ENCODE data around the gene RND3. TPM values are rescaled to one million over a fixed set of nuclear protein-coding genes. Genes with fewer than 3 reads are reported as not detected.

RND3 gene
- total RNA-seq, 2 experiments from 2014 or later = not detected

- Mint-ChIP-seq H3K9me3 (ENCODE audit: low read depth) (no peaks in the 10 kb centered on the region), H3K27me3 (peaks cover 58% of the 10 kb centered on the region), H3K4me1 (peaks cover 10% of the 10 kb centered on the region), H3K4me3 (no peak overlapping the region), H3K27ac (no peak overlapping the region), H3K36me3 (ENCODE audit: low read depth) (no peaks in the 10 kb centered on the region)
- ATAC-seq = no peak
- peak; percentile 4 for DNase-seq
- intact Hi-C loops (cut with DNase I, micrococcal nuclease) = loop anchor here (1.0 kb wide), 1 partner anchor 890 kb away; no protein-coding TSS in a partner anchor
- ChIA-PET CTCF (interaction anchor here (0.6 kb wide), 1 partner anchor 39 kb away, joined by 3 read pairs; no protein-coding TSS in a partner anchor), POLR2A (interaction anchor here (0.6 kb wide), 1 partner anchor 40 kb away, joined by 3 read pairs; no protein-coding TSS in a partner anchor)
Measured at GRCh38 chr2:150486539-150487484, 655 bp downstream of the RND3 start.

DNA sequence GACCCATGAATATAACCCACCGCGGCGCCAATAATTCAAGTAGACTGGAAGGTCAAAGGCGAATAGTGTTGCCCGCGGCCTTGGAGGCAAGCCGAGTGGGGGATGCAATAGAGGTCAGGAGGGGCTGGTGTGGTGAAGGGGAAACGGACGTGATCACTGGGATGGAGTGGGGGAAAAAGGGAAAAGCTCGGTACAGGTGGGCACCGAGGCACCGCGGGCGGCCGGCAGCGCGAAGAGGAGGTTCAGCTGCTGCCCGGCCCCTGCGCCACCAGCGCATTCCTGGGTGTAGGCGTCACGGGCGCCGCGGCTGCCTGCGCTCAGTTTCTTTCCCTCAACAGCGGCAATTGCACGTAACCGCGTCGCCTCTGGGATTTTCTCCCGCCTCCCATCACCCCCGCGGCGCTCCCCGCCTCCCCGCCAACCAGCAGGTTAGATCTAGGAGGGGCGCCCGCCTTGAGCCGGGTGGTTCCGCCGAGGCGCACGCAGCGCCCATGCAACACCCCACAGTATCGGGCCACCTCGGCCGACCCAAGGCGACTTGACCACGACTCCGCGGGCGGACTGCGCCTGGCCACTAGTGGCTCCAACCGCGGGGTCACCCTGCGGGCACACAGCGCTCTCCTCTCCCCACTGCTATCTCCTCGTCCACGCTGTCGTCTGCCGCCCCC, 1.5 kb downstream of the RND3 start:
- Mint-ChIP-seq H3K27me3 (peaks cover 58% of the 10 kb centered on the region), H3K4me1 (peaks cover 10% of the 10 kb centered on the region), H3K27ac (no peak overlapping the region), H3K9me3 (ENCODE audit: low read depth) (no peaks in the 10 kb centered on the region), H3K36me3 (ENCODE audit: low read depth) (no peaks in the 10 kb centered on the region), H3K4me3 (no peak overlapping the region)
- ChIA-PET CTCF (interaction anchor here (0.6 kb wide), 2 partner anchors 40 to 436 kb away, joined by 3 read pairs; no protein-coding TSS in a partner anchor), POLR2A (no interaction called here)
- intact Hi-C loops (cut with DNase I, micrococcal nuclease) = no loop called here
- no peak for ATAC-seq
- peak; percentile 9 for DNase-seq

DNA sequence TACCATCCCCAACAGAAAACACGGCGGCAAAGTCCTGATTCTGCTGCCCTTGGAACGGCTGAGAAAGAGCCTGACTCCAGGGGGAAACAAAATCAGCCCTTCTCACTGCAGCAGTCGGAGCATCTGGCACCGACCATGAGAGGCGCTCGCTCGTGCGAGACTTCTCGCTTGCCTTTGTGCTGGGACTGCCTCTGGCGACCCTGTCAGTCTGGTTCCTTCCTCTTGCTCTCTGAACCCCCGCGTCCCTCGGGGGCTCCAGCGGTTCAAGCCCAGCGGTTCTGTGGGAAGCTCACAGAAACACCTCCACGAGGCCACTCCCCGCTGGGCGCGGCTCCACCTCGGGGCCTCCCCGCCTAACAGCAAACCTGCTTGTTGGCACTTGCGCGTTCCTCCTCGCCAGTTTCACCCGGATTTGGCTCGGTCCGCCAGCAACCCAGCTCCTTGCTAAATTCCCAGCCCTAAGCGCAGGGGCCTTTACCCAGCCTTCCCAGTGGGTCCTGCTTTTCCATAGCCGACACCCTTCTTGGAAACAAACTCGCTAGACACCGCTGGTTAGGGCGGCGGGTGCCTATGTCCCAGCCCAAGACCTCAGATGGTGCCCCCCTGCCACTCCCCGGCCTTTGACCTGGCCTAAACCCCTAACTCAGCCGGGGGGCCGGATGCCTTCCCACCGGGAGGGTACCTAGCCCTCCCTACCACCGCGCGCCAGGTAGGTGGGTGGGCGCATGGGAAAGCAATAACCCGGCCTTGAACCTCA, 2.2 kb downstream of the RND3 start:
- H3K27ac Mint-ChIP-seq = no peak overlapping the region
- peaks cover 10% of the 10 kb centered on the region for H3K4me1 Mint-ChIP-seq
- H3K36me3 Mint-ChIP-seq (ENCODE audit: low read depth) = no peaks in the 10 kb centered on the region
- H3K4me3 Mint-ChIP-seq = no peak overlapping the region
- H3K9me3 Mint-ChIP-seq (ENCODE audit: low read depth) = no peaks in the 10 kb centered on the region
- intact Hi-C loops (cut with DNase I, micrococcal nuclease) = no loop called here
- ChIA-PET POLR2A (no interaction called here), CTCF (interaction anchor here (0.6 to 0.8 kb wide), 2 partner anchors 436 to 754 kb away, joined by 3 read pairs; no protein-coding TSS in a partner anchor)
- peak; percentile 30 for ATAC-seq
- H3K27me3 Mint-ChIP-seq = peaks cover 55% of the 10 kb centered on the region
- peak; percentile 30 for DNase-seq

DNA sequence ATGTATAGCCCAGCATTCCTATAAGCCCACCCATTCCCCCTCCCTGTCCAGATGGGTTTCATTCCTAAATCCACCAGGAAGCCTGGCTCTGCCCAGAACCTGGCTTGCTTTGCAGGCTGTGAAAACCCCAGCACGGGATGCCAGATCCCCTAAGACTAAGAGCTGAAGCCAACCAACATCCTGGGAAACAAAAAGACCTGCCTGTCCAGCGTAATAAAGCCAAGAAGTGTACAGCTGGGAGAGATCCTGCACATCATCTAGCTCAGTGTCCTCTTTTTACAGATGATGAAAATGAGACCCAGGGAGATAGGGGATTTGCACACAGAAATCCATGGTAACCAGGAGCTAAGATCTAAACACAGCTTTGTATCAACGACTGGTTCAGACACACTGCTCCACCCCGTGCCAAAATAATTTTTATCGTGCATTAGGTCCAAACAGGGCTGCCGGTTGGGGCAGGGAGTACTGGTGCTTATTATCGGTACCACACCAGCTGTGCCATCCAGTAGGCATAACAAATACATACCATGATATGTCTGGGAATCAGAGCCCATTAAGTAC, 2.9 kb downstream of the RND3 start:
- no peak for DNase-seq
- POLR2A ChIA-PET = no interaction called here
- no peaks in the 10 kb centered on the region for H3K36me3 Mint-ChIP-seq (ENCODE audit: low read depth)
- CTCF ChIA-PET = interaction anchor here (0.8 kb wide), 1 partner anchor 754 kb away, joined by 3 read pairs; no protein-coding TSS in a partner anchor
- no peak overlapping the region for H3K4me3 Mint-ChIP-seq
- no peak overlapping the region for H3K27ac Mint-ChIP-seq
- H3K9me3 Mint-ChIP-seq (ENCODE audit: low read depth) = no peaks in the 10 kb centered on the region
- no peak for ATAC-seq
- intact Hi-C loops (cut with DNase I, micrococcal nuclease) = no loop called here
- H3K4me1 Mint-ChIP-seq = peaks cover 10% of the 10 kb centered on the region
- H3K27me3 Mint-ChIP-seq = peaks cover 51% of the 10 kb centered on the region

GRCh38 chr2:150484006-150484405, 3.5 kb downstream of the RND3 start:
- Mint-ChIP-seq H3K9me3 (ENCODE audit: low read depth) (no peaks in the 10 kb centered on the region), H3K27ac (no peak overlapping the region), H3K27me3 (peaks cover 50% of the 10 kb centered on the region), H3K36me3 (ENCODE audit: low read depth) (no peaks in the 10 kb centered on the region), H3K4me1 (peaks cover 10% of the 10 kb centered on the region), H3K4me3 (no peak overlapping the region)
- intact Hi-C loops (cut with DNase I, micrococcal nuclease) = no loop called here
- DNase-seq (no peak), ATAC-seq (no peak)
- ChIA-PET CTCF (no interaction called here), POLR2A (no interaction called here)

DNA sequence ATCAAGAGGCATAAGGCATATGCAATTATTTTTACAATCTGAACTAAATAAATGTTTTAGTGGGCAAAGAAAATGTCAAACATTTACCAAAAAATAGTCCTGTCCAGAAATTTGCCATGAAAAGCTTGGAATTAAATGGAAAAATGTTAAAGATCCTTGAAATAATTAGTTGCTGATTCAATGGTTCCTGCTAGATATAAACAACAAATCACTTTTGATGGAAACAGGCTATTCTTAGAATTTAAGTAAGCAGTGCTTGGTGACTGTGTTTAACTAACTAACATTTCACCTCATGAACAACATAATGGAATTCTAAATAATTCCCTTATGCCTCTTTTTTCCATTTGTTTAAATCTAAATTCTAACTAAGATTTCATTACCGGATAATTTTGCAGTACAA, 3.9 kb downstream of the RND3 start:
- Mint-ChIP-seq H3K9me3 (ENCODE audit: low read depth) (no peaks in the 10 kb centered on the region), H3K4me3 (no peak overlapping the region), H3K27me3 (peaks cover 48% of the 10 kb centered on the region), H3K36me3 (ENCODE audit: low read depth) (no peaks in the 10 kb centered on the region), H3K27ac (no peak overlapping the region), H3K4me1 (peaks cover 10% of the 10 kb centered on the region)
- DNase-seq = no peak
- intact Hi-C loops (cut with DNase I, micrococcal nuclease) = no loop called here
- ChIA-PET CTCF (no interaction called here), POLR2A (no interaction called here)
- no peak for ATAC-seq

DNA sequence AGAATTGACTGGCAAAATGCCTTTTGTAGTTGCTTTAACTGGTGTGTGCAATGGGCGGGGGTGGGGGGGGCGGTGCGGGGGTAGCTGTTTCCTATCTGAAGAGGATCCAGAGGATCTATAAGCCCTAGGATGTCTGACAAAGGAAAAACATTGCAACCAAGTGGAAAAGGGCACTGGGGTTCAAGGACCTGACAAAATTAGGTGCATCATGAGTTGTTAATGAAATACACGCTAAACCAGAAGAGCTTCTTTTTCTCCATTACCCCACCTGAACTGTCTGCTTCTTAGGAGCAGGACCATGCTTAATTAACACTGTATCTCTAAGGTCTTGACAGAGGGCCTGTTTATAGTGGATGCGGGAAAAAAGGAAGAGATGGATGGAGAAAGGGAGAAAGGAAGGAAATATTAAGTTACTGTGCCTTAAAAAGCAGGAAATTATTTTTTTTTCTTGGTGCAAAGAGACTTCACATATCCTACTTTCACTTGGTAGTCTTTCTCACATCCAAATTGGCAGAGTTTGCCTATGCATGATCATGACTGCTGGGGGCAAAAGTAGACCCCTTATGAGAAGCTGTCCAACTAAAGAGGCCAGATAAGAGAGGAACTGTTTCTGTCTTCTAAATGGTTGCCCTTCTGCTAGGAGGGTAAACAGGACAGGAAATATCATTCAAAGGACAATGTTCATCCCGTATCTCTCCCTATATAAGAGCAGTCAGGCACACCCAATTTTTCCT, 4.6 kb downstream of the RND3 start:
- intact Hi-C loops (cut with DNase I, micrococcal nuclease) = no loop called here
- POLR2A ChIA-PET = no interaction called here
- Mint-ChIP-seq H3K27ac (no peak overlapping the region), H3K4me3 (no peak overlapping the region), H3K4me1 (peaks cover 10% of the 10 kb centered on the region), H3K36me3 (ENCODE audit: low read depth) (no peaks in the 10 kb centered on the region), H3K9me3 (ENCODE audit: low read depth) (no peaks in the 10 kb centered on the region), H3K27me3 (peaks cover 45% of the 10 kb centered on the region)
- CTCF ChIA-PET = no interaction called here
- ATAC-seq (no peak), DNase-seq (no peak)

- H3K9me3 Mint-ChIP-seq (ENCODE audit: low read depth) = no peaks in the 10 kb centered on the region
- ChIA-PET POLR2A (no interaction called here), CTCF (no interaction called here)
- intact Hi-C loops (cut with DNase I, micrococcal nuclease) = no loop called here
- no peak overlapping the region for H3K4me3 Mint-ChIP-seq
- H3K27me3 Mint-ChIP-seq = peaks cover 39% of the 10 kb centered on the region
- DNase-seq = no peak
- no peaks in the 10 kb centered on the region for H3K36me3 Mint-ChIP-seq (ENCODE audit: low read depth)
- no peak overlapping the region for H3K27ac Mint-ChIP-seq
- no peak for ATAC-seq
- H3K4me1 Mint-ChIP-seq = peaks cover 10% of the 10 kb centered on the region
Measured at GRCh38 chr2:150482111-150482510, 5.4 kb downstream of the RND3 start.

DNA sequence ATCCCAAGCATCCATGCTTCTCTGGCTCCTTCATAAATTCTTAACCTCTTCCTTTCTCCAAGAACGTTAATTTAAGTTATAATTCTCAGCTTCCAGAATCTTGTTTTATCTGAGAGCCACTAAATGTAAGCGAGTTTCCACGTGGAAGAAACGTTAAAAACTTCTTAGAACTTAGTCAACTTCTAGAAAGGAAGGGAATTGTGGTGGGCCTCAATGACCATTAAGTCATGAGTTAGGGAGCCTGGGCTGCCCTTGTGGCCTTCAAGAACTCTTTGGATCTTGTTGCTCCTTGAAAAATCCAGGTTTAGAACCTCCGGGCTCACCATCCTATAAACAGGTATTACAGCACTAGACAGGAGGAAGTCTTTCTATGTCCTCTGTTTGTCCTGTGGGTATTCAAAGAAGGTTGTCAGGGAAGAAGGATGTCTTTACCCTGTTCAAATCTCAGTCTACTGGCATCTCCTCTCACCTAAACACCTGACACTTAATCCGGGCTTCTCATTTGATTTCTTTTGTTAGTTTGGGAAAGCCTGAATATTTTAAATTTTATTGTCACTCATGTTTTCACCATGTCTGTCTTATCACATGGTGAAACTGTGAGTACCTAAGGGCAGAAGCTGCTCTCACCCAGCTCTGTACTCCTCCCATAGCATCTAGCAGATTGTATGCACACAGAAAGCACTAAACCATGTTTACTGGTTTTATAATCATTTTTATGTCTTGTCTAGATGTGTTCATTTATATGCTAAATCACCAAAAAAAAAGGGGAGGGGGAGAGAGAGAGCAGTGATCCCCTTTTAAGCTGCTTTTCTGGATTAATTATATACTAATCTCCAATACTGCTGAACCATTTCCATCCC, 6.3 kb downstream of the RND3 start:
- ChIA-PET POLR2A (no interaction called here), CTCF (no interaction called here)
- intact Hi-C loops (cut with DNase I, micrococcal nuclease) = no loop called here
- Mint-ChIP-seq H3K27ac (no peak overlapping the region), H3K4me1 (peaks cover 3% of the 10 kb centered on the region), H3K27me3 (peaks cover 32% of the 10 kb centered on the region), H3K4me3 (no peak overlapping the region), H3K9me3 (ENCODE audit: low read depth) (no peaks in the 10 kb centered on the region), H3K36me3 (ENCODE audit: low read depth) (no peaks in the 10 kb centered on the region)
- no peak for DNase-seq
- no peak for ATAC-seq

GRCh38 chr2:150480241-150480640, 7.2 kb downstream of the RND3 start:
- intact Hi-C loops (cut with DNase I, micrococcal nuclease) = no loop called here
- Mint-ChIP-seq H3K4me3 (no peak overlapping the region), H3K9me3 (ENCODE audit: low read depth) (no peaks in the 10 kb centered on the region), H3K4me1 (no peaks in the 10 kb centered on the region), H3K27ac (no peak overlapping the region), H3K27me3 (peaks cover 23% of the 10 kb centered on the region), H3K36me3 (ENCODE audit: low read depth) (no peaks in the 10 kb centered on the region)
- no peak for DNase-seq
- CTCF ChIA-PET = interaction anchor here (0.6 kb wide), 1 partner anchor 360 kb away, joined by 3 read pairs; no protein-coding TSS in a partner anchor
- POLR2A ChIA-PET = interaction anchor here (0.7 kb wide), 1 partner anchor 158 kb away, joined by 4 read pairs; no protein-coding TSS in a partner anchor
- ATAC-seq = no peak
